Endothelial cell of umbilical vein (primary cell): Measurements from ENCODE around the gene NTRK2. TPM values are rescaled to one million over a fixed set of nuclear protein-coding genes. Genes with fewer than 3 reads are reported as not detected.

Experiments
- BruUV-seq: library from RNA; stranded (reverse); fragments of 400-500 nt; replicated peaks from 2 replicates; lab custom pipeline; 2021; lab: Mats Ljungman, UMichigan
- CTCF ChIA-PET: fragments of 300-600, 350-600 bp; sonication (Branson Sonifier 250); formaldehyde crosslinking; loops from one replicate; lab custom pipeline; 2021; ENCODE audit warnings: antibody characterized with exemption, inconsistent platforms; lab: Charles Lee
- POLR2A ChIA-PET: fragments of 300-600, 350-600 bp; sonication (Branson Sonifier 250); formaldehyde crosslinking; loops from one replicate; lab custom pipeline; 2021; ENCODE audit warnings: antibody characterized with exemption, inconsistent platforms; lab: Charles Lee
- DNase-seq: peaks from one replicate; pipeline ENCODE4 v3.0.0-alpha.2; 2011; ENCODE audit warnings: low read depth, low spot score
- FAIRE-seq: peaks from 2 replicates; lab custom pipeline; 2011; peaks lifted over from hg19 to GRCh38; lab: Jason Lieb, UNC
- H2AFZ ChIP-seq: 2 replicates; pipeline ENCODE4 v1.6.0; 2012; ENCODE audit warnings: low read depth, low read length, control low read depth, inconsistent platforms
- H3K27ac ChIP-seq: 2 replicates; pipeline ENCODE4 v1.5.1; 2011; ENCODE audit warnings: low read depth, mild to moderate bottlenecking, control low read depth, low read length, moderate library complexity; ENCODE audit not compliant: insufficient read depth
- H3K27me3 ChIP-seq, 2 experiments: 2 replicates each; pipeline versions ENCODE4 v1.6.0 to v1.6.1; 2011; ENCODE audit warnings: low read length in 2 of 2, mixed read lengths in 1 of 2; ENCODE audit not compliant: control insufficient read depth in 2 of 2, insufficient read depth in 2 of 2
- H3K36me3 ChIP-seq, 2 experiments: 2 replicates in 1 of 2; 3 replicates in 1 of 2; pipeline ENCODE4 v1.5.1; 2011; ENCODE audit warnings: low read length in 2 of 2, mild to moderate bottlenecking in 1 of 2, moderate library complexity in 1 of 2; ENCODE audit not compliant: control insufficient read depth in 2 of 2, insufficient read depth in 2 of 2; ENCODE audit errors: extremely low read depth in 1 of 2
- H3K4me1 ChIP-seq: 3 replicates; pipeline ENCODE4 v1.5.1; 2011; ENCODE audit warnings: mild to moderate bottlenecking, low read length; ENCODE audit not compliant: control insufficient read depth, insufficient read depth; ENCODE audit errors: extremely low read depth
- H3K4me2 ChIP-seq: 2 replicates; pipeline ENCODE4 v1.6.1; 2011; ENCODE audit warnings: low read length, control low read depth, mixed read lengths; ENCODE audit not compliant: insufficient read depth
- H3K4me3 ChIP-seq, 3 experiments: fragments of 200-600 bp in 1 of 3; sonication (generic), shearing (Covaris generic) in 1 of 3; replicated peaks in 1 of 3; 2 replicates each; pipeline ENCODE4 v1.5.1; 2011 to 2016; ENCODE audit warnings: control low read depth in 3 of 3, low read length in 3 of 3, mild to moderate bottlenecking in 2 of 3, inconsistent platforms in 1 of 3, low read depth in 1 of 3, moderate library complexity in 1 of 3; ENCODE audit not compliant: insufficient read depth in 1 of 3
- H3K79me2 ChIP-seq: 2 replicates; pipeline ENCODE4 v1.6.0; 2012; ENCODE audit warnings: low read length, inconsistent platforms; ENCODE audit not compliant: control insufficient read depth, insufficient read depth
- H3K9ac ChIP-seq: replicated peaks from 2 replicates; pipeline ENCODE3; 2011; ENCODE audit warnings: low read length, control low read depth; ENCODE audit not compliant: insufficient read depth; ENCODE audit errors: extremely low read depth
- H3K9me1 ChIP-seq: replicated peaks from 3 replicates; pipeline ENCODE4 v1.6.0; 2011; ENCODE audit warnings: mild to moderate bottlenecking, low read length; ENCODE audit not compliant: control insufficient read depth, insufficient read depth; ENCODE audit errors: extremely low read depth
- H3K9me3 ChIP-seq: replicated peaks from 2 replicates; pipeline ENCODE4 v1.5.1; 2012; ENCODE audit warnings: low read length, inconsistent platforms; ENCODE audit not compliant: control insufficient read depth, insufficient read depth
- H4K20me1 ChIP-seq: replicated peaks from 2 replicates; pipeline ENCODE3; 2011; ENCODE audit warnings: mild to moderate bottlenecking, low read length; ENCODE audit not compliant: control insufficient read depth, insufficient read depth; ENCODE audit errors: extremely low read depth
- EZH2 ChIP-seq: IDR thresholded peaks from 2 replicates; pipeline ENCODE4 v1.6.1; 2012; ENCODE audit warnings: borderline replicate concordance, low read depth, mild to moderate bottlenecking, moderate library complexity, low read length, inconsistent platforms; ENCODE audit not compliant: severe bottlenecking
- FOS ChIP-seq: IDR thresholded peaks from 2 replicates; pipeline ENCODE4 v1.6.1; 2011; ENCODE audit warnings: mild to moderate bottlenecking, low read length, moderate library complexity, borderline replicate concordance; ENCODE audit not compliant: insufficient read depth
- GATA2 ChIP-seq: IDR thresholded peaks from 2 replicates; pipeline ENCODE4 v1.7.0; 2011; ENCODE audit warnings: low read depth, mild to moderate bottlenecking, moderate library complexity, mixed read lengths, low read length; ENCODE audit not compliant: insufficient read length, insufficient read depth
- JUN ChIP-seq: IDR thresholded peaks from 2 replicates; pipeline ENCODE4 v1.6.1; 2011; ENCODE audit warnings: borderline replicate concordance, low read depth; ENCODE audit not compliant: insufficient read length, insufficient read depth
- MAX ChIP-seq: IDR thresholded peaks from 2 replicates; pipeline ENCODE4 v1.6.1; 2011; ENCODE audit not compliant: insufficient read depth, insufficient read length
- MYC ChIP-seq: IDR thresholded peaks from one replicate; pipeline ENCODE4 v1.6.1; 2011; ENCODE audit warnings: mild to moderate bottlenecking, low read depth, low read length
- POLR2A ChIP-seq: IDR thresholded peaks from 2 replicates; pipeline ENCODE4 v1.6.1; 2012; ENCODE audit warnings: low read depth, mild to moderate bottlenecking, control low read depth, low read length
- POLR2AphosphoS5 ChIP-seq: IDR thresholded peaks from 2 replicates; pipeline ENCODE4 v1.6.1; 2012; ENCODE audit warnings: low read depth, mild to moderate bottlenecking, control low read depth, low read length, moderate library complexity; ENCODE audit not compliant: insufficient read depth
- dilution Hi-C: fragments of 300-500 bp; cut with MboI; formaldehyde crosslinking; loops from one replicate; pipeline ENCODE4 v1.15.0; 2019; ENCODE audit warnings: low sequenced_read_pairs; ENCODE audit not compliant: extremely low pct_ligation_motif_present
- intact Hi-C: fragments of 100-400 bp; cut with micrococcal nuclease; formaldehyde crosslinking; loops from one replicate; pipeline ENCODE4 v1.10.0; 2022
- polyA plus RNA-seq, 4 experiments: library from polyadenylated mRNA; depleted of rRNA in 3 of 4; stranded (reverse) in 3 of 4; unstranded in 1 of 4; fragments of >200 nt; gene quantifications; 2 replicates each; pipeline versions ENCODE4 v1.2.1 to v1.2.3, GENCODE V29; 2011 to 2012; ENCODE audit warnings: missing spikeins in 1 of 4
- total RNA-seq: library from RNA; stranded (reverse); gene quantifications from 2 replicates; pipeline ENCODE4 v1.2.3, GENCODE V29; 2021
- TF ChIP-seq, protein P1 (sequence below), 2 donors: IDR thresholded peaks; 1 replicate in 1 of 2; 2 replicates in 1 of 2; pipeline ENCODE4 v1.5.1; 2011; ENCODE audit warnings: low read length in 2 of 2, mild to moderate bottlenecking in 2 of 2, moderate library complexity in 2 of 2, control low read depth in 1 of 2, inconsistent platforms in 1 of 2, low read depth in 1 of 2; ENCODE audit not compliant: insufficient read depth in 1 of 2; ENCODE audit errors: extremely low read depth in 1 of 2

Gene NTRK2
- total and polyA plus RNA-seq, 2 donors (not counting 3 experiments of a cell fraction or from before 2014, with no cell fraction given): 0.01 to 0.13 TPM

DNA sequence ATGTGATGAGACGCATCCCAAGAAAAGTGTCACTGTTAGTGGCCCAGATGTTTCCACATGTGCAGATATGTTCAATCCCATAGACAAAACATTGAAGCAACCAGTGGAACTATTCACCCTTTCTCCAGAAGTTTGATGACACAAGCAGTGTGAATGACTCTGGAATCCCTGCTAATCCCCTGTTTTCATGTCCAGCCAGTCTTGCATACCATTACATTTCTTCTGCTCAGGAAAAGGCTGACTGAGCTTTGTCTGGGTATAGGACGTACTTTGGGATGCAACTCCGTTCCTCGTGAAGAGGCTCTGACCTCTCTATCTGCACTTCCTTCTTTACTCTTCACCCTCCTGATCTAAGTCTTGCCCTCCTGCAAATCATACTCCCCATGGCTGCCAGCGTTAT lies 172.4 kb downstream of the NTRK2 start:
- Histone ChIP-seq H3K79me2 (no peaks in the 10 kb centered on the region), H3K9me3 (no peaks in the 10 kb centered on the region), H3K36me3 (no peaks in the 10 kb centered on the region), H3K4me2 (no peak overlapping the region), H4K20me1 (no peaks in the 10 kb centered on the region), H3K9ac (no peak overlapping the region), H3K4me3 (no peak overlapping the region), H3K9me1 (no peaks in the 10 kb centered on the region), H3K4me1 (no peaks in the 10 kb centered on the region), H3K27me3 (peaks cover 0 to 2% of the 10 kb centered on the region in 2 experiments), H3K27ac (no peak overlapping the region), H2AFZ (no peak overlapping the region)
- dilution Hi-C loops: no loop called here
- CTCF ChIA-PET: no interaction called here
- no peak for FAIRE-seq
- no peak for DNase-seq
- POLR2A ChIA-PET: no interaction called here
- TF ChIP-seq EZH2 (no peak), JUN (no peak), POLR2A (no peak)
- TF ChIP-seq, protein P1, sequence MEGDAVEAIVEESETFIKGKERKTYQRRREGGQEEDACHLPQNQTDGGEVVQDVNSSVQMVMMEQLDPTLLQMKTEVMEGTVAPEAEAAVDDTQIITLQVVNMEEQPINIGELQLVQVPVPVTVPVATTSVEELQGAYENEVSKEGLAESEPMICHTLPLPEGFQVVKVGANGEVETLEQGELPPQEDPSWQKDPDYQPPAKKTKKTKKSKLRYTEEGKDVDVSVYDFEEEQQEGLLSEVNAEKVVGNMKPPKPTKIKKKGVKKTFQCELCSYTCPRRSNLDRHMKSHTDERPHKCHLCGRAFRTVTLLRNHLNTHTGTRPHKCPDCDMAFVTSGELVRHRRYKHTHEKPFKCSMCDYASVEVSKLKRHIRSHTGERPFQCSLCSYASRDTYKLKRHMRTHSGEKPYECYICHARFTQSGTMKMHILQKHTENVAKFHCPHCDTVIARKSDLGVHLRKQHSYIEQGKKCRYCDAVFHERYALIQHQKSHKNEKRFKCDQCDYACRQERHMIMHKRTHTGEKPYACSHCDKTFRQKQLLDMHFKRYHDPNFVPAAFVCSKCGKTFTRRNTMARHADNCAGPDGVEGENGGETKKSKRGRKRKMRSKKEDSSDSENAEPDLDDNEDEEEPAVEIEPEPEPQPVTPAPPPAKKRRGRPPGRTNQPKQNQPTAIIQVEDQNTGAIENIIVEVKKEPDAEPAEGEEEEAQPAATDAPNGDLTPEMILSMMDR (IDR thresholded peaks at IDR 0.05; ENCODE audit: extremely low read depth in 1 of 2, insufficient read depth in 1 of 2, low read depth in 1 of 2, low read length in 2 of 2): no peak
- intact Hi-C loops: no loop called here
- BruUV-seq: no TSS peak

DNA sequence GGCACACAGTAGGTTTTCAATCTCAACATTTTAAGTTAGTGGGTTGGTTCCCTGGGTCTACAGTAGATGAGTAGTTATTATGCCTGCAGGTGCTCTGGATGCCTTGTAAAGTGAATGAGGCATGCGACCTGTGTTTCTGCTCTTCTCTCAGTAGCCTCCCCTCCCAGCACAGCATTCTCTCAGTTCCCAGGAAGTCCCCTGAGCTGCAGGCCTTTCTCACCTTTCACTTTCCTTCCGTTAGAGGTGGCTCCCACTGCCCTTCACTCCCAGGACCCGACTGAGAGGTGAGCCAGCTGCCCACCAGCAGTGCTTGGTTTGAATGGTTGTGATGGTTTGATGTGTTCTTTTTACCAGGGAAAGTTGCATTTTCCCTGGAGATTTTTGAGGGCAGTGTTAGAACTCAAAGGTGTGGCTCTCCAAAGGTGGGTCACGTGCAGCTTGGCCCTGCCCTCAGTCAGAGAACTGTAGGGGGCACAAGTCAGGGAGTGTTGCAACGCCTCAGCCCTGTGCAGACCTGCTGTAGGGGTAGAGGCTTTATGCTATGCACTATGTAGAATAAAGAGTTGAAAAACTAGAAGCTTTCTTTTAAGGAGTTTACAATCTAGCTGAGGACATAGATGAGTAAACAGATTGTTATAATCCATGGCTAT lies 173.8 kb downstream of the NTRK2 start:
- ChIA-PET POLR2A (no interaction called here), CTCF (interaction anchor here (1.0 kb wide), 1 partner anchor 23 kb away, joined by 5 read pairs; no protein-coding TSS in a partner anchor)
- Histone ChIP-seq H3K4me1 (no peaks in the 10 kb centered on the region), H3K9ac (no peak overlapping the region), H3K27ac (no peak overlapping the region), H3K4me3 (no peak overlapping the region), H4K20me1 (no peaks in the 10 kb centered on the region), H3K4me2 (no peak overlapping the region), H3K36me3 (no peaks in the 10 kb centered on the region), H3K27me3 (peaks cover 0 to 2% of the 10 kb centered on the region in 2 experiments), H3K9me1 (no peaks in the 10 kb centered on the region), H2AFZ (no peak overlapping the region), H3K79me2 (no peaks in the 10 kb centered on the region), H3K9me3 (no peaks in the 10 kb centered on the region)
- intact Hi-C loops: no loop called here
- no peak for DNase-seq
- TF ChIP-seq, protein P1 (IDR thresholded peaks at IDR 0.05; ENCODE audit: extremely low read depth in 1 of 2, insufficient read depth in 1 of 2, low read depth in 1 of 2, low read length in 2 of 2): no peak
- TF ChIP-seq GATA2: no peak
- TF ChIP-seq POLR2AphosphoS5: no peak
- no peak for TF ChIP-seq MAX
- no peak for TF ChIP-seq POLR2A
- no peak for TF ChIP-seq MYC
- TF ChIP-seq FOS: no peak
- TF ChIP-seq JUN: no peak
- TF ChIP-seq EZH2: no peak
- BruUV-seq: no TSS peak
- no peak for FAIRE-seq
- dilution Hi-C loops: no loop called here
